Endothelial cell of umbilical vein (primary cell): ENCODE data around the gene BHMT. TPM values are rescaled to one million over a fixed set of nuclear protein-coding genes. Genes with fewer than 3 reads are reported as not detected.

ENCODE experiments used
- BruUV-seq: library from RNA; stranded (reverse); fragments of 400-500 nt; replicated peaks from 2 replicates; lab custom pipeline; 2021; lab: Mats Ljungman, UMichigan
- CTCF ChIA-PET: fragments of 300-600, 350-600 bp; sonication (Branson Sonifier 250); formaldehyde crosslinking; loops from one replicate; lab custom pipeline; 2021; ENCODE audit warnings: antibody characterized with exemption, inconsistent platforms; lab: Charles Lee
- POLR2A ChIA-PET: fragments of 300-600, 350-600 bp; sonication (Branson Sonifier 250); formaldehyde crosslinking; loops from one replicate; lab custom pipeline; 2021; ENCODE audit warnings: antibody characterized with exemption, inconsistent platforms; lab: Charles Lee
- DNase-seq: peaks from one replicate; pipeline ENCODE4 v3.0.0-alpha.2; 2011; ENCODE audit warnings: low read depth, low spot score
- FAIRE-seq: peaks from 2 replicates; lab custom pipeline; 2011; peaks lifted over from hg19 to GRCh38; lab: Jason Lieb, UNC
- H2AFZ ChIP-seq: 2 replicates; pipeline ENCODE4 v1.6.0; 2012; ENCODE audit warnings: low read depth, low read length, control low read depth, inconsistent platforms
- H3K27ac ChIP-seq: 2 replicates; pipeline ENCODE4 v1.5.1; 2011; ENCODE audit warnings: low read depth, mild to moderate bottlenecking, control low read depth, low read length, moderate library complexity; ENCODE audit not compliant: insufficient read depth
- H3K27me3 ChIP-seq, 2 experiments: 2 replicates each; pipeline versions ENCODE4 v1.6.0 to v1.6.1; 2011; ENCODE audit warnings: low read length in 2 of 2, mixed read lengths in 1 of 2; ENCODE audit not compliant: control insufficient read depth in 2 of 2, insufficient read depth in 2 of 2
- H3K36me3 ChIP-seq, 2 experiments: 2 replicates in 1 of 2; 3 replicates in 1 of 2; pipeline ENCODE4 v1.5.1; 2011; ENCODE audit warnings: low read length in 2 of 2, mild to moderate bottlenecking in 1 of 2, moderate library complexity in 1 of 2; ENCODE audit not compliant: control insufficient read depth in 2 of 2, insufficient read depth in 2 of 2; ENCODE audit errors: extremely low read depth in 1 of 2
- H3K4me1 ChIP-seq: 3 replicates; pipeline ENCODE4 v1.5.1; 2011; ENCODE audit warnings: mild to moderate bottlenecking, low read length; ENCODE audit not compliant: control insufficient read depth, insufficient read depth; ENCODE audit errors: extremely low read depth
- H3K4me2 ChIP-seq: 2 replicates; pipeline ENCODE4 v1.6.1; 2011; ENCODE audit warnings: low read length, control low read depth, mixed read lengths; ENCODE audit not compliant: insufficient read depth
- H3K4me3 ChIP-seq, 3 experiments: fragments of 200-600 bp in 1 of 3; sonication (generic), shearing (Covaris generic) in 1 of 3; replicated peaks in 1 of 3; 2 replicates each; pipeline ENCODE4 v1.5.1; 2011 to 2016; ENCODE audit warnings: control low read depth in 3 of 3, low read length in 3 of 3, mild to moderate bottlenecking in 2 of 3, inconsistent platforms in 1 of 3, low read depth in 1 of 3, moderate library complexity in 1 of 3; ENCODE audit not compliant: insufficient read depth in 1 of 3
- H3K79me2 ChIP-seq: 2 replicates; pipeline ENCODE4 v1.6.0; 2012; ENCODE audit warnings: low read length, inconsistent platforms; ENCODE audit not compliant: control insufficient read depth, insufficient read depth
- H3K9ac ChIP-seq: replicated peaks from 2 replicates; pipeline ENCODE3; 2011; ENCODE audit warnings: low read length, control low read depth; ENCODE audit not compliant: insufficient read depth; ENCODE audit errors: extremely low read depth
- H3K9me1 ChIP-seq: replicated peaks from 3 replicates; pipeline ENCODE4 v1.6.0; 2011; ENCODE audit warnings: mild to moderate bottlenecking, low read length; ENCODE audit not compliant: control insufficient read depth, insufficient read depth; ENCODE audit errors: extremely low read depth
- H3K9me3 ChIP-seq: replicated peaks from 2 replicates; pipeline ENCODE4 v1.5.1; 2012; ENCODE audit warnings: low read length, inconsistent platforms; ENCODE audit not compliant: control insufficient read depth, insufficient read depth
- H4K20me1 ChIP-seq: replicated peaks from 2 replicates; pipeline ENCODE3; 2011; ENCODE audit warnings: mild to moderate bottlenecking, low read length; ENCODE audit not compliant: control insufficient read depth, insufficient read depth; ENCODE audit errors: extremely low read depth
- EZH2 ChIP-seq: IDR thresholded peaks from 2 replicates; pipeline ENCODE4 v1.6.1; 2012; ENCODE audit warnings: borderline replicate concordance, low read depth, mild to moderate bottlenecking, moderate library complexity, low read length, inconsistent platforms; ENCODE audit not compliant: severe bottlenecking
- FOS ChIP-seq: IDR thresholded peaks from 2 replicates; pipeline ENCODE4 v1.6.1; 2011; ENCODE audit warnings: mild to moderate bottlenecking, low read length, moderate library complexity, borderline replicate concordance; ENCODE audit not compliant: insufficient read depth
- GATA2 ChIP-seq: IDR thresholded peaks from 2 replicates; pipeline ENCODE4 v1.7.0; 2011; ENCODE audit warnings: low read depth, mild to moderate bottlenecking, moderate library complexity, mixed read lengths, low read length; ENCODE audit not compliant: insufficient read length, insufficient read depth
- JUN ChIP-seq: IDR thresholded peaks from 2 replicates; pipeline ENCODE4 v1.6.1; 2011; ENCODE audit warnings: borderline replicate concordance, low read depth; ENCODE audit not compliant: insufficient read length, insufficient read depth
- MAX ChIP-seq: IDR thresholded peaks from 2 replicates; pipeline ENCODE4 v1.6.1; 2011; ENCODE audit not compliant: insufficient read depth, insufficient read length
- MYC ChIP-seq: IDR thresholded peaks from one replicate; pipeline ENCODE4 v1.6.1; 2011; ENCODE audit warnings: mild to moderate bottlenecking, low read depth, low read length
- POLR2A ChIP-seq: IDR thresholded peaks from 2 replicates; pipeline ENCODE4 v1.6.1; 2012; ENCODE audit warnings: low read depth, mild to moderate bottlenecking, control low read depth, low read length
- POLR2AphosphoS5 ChIP-seq: IDR thresholded peaks from 2 replicates; pipeline ENCODE4 v1.6.1; 2012; ENCODE audit warnings: low read depth, mild to moderate bottlenecking, control low read depth, low read length, moderate library complexity; ENCODE audit not compliant: insufficient read depth
- dilution Hi-C: fragments of 300-500 bp; cut with MboI; formaldehyde crosslinking; loops from one replicate; pipeline ENCODE4 v1.15.0; 2019; ENCODE audit warnings: low sequenced_read_pairs; ENCODE audit not compliant: extremely low pct_ligation_motif_present
- intact Hi-C: fragments of 100-400 bp; cut with micrococcal nuclease; formaldehyde crosslinking; loops from one replicate; pipeline ENCODE4 v1.10.0; 2022
- polyA plus RNA-seq, 4 experiments: library from polyadenylated mRNA; depleted of rRNA in 3 of 4; stranded (reverse) in 3 of 4; unstranded in 1 of 4; fragments of >200 nt; gene quantifications; 2 replicates each; pipeline versions ENCODE4 v1.2.1 to v1.2.3, GENCODE V29; 2011 to 2012; ENCODE audit warnings: missing spikeins in 1 of 4
- total RNA-seq: library from RNA; stranded (reverse); gene quantifications from 2 replicates; pipeline ENCODE4 v1.2.3, GENCODE V29; 2021

Gene BHMT
- total and polyA plus RNA-seq, 2 donors (not counting 3 experiments of a cell fraction or from before 2014, with no cell fraction given): not detected

GRCh38 chr5:79075646-79076426, 35.8 kb upstream of the BHMT start:
- H3K4me1 ChIP-seq: no peaks in the 10 kb centered on the region
- no peaks in the 10 kb centered on the region for H3K36me3 ChIP-seq
- FAIRE-seq (no peak), DNase-seq (no peak)
- H3K27me3 ChIP-seq: peaks cover 0 to 1% of the 10 kb centered on the region in 2 experiments
- CTCF ChIA-PET: interaction anchor here (1.2 to 3.3 kb wide), 3 partner anchors 12 to 57 kb away, joined by 3 to 10 read pairs (median 3); no protein-coding TSS in a partner anchor
- no peaks in the 10 kb centered on the region for H3K9me3 ChIP-seq
- no peak overlapping the region for H3K27ac ChIP-seq
- BruUV-seq: no TSS peak
- TF ChIP-seq FOS (no peak), MYC (no peak), JUN (no peak), EZH2 (no peak), GATA2 (no peak)
- no peak overlapping the region for H3K4me2 ChIP-seq
- intact Hi-C loops: no loop called here
- POLR2A ChIA-PET: no interaction called here
- H2AFZ ChIP-seq: no peak overlapping the region
- no peaks in the 10 kb centered on the region for H3K9me1 ChIP-seq
- H4K20me1 ChIP-seq: no peaks in the 10 kb centered on the region
- no peak overlapping the region for H3K4me3 ChIP-seq
- dilution Hi-C loops: no loop called here
- no peak overlapping the region for H3K9ac ChIP-seq
- no peaks in the 10 kb centered on the region for H3K79me2 ChIP-seq

DNA sequence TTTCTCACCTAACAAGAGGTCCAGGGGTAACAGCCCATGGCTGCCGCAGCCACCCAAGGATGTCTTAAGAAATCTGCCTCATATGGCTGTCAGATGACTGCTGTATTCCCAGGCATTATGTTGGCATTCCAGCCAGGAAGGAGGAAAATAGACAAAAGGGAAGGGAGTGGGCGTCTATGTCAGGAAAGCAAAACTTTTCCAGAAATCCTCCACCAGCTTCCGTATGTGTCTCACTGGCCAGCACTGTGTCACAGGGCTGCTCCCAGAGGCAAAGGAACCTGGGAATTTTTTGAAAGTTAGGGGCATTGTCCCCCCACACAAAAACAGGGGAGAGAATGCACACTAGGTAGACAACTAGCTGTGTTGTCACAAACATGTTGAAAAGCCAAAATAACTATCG, 34.8 kb upstream of the BHMT start:
- H3K27ac ChIP-seq: no peak overlapping the region
- ChIA-PET CTCF (interaction anchor here (0.9 to 3.3 kb wide), 2 partner anchors 51 to 177 kb away, joined by 3 to 10 read pairs; no protein-coding TSS in a partner anchor), POLR2A (no interaction called here)
- H4K20me1 ChIP-seq: no peaks in the 10 kb centered on the region
- H3K9me1 ChIP-seq: no peaks in the 10 kb centered on the region
- TF ChIP-seq EZH2 (no peak), POLR2A (no peak), MYC (no peak), MAX (no peak), POLR2AphosphoS5 (no peak)
- H3K4me3 ChIP-seq: no peak overlapping the region
- dilution Hi-C loops: no loop called here
- H3K9me3 ChIP-seq: no peaks in the 10 kb centered on the region
- H3K79me2 ChIP-seq: no peaks in the 10 kb centered on the region
- DNase-seq (peak; percentile 13), FAIRE-seq (no peak)
- no peak overlapping the region for H3K9ac ChIP-seq
- no peaks in the 10 kb centered on the region for H3K4me1 ChIP-seq
- H3K27me3 ChIP-seq: no peaks in the 10 kb centered on the region
- no TSS peak for BruUV-seq
- H2AFZ ChIP-seq: peak overlapping the region; percentile 46
- H3K4me2 ChIP-seq: no peak overlapping the region
- no peaks in the 10 kb centered on the region for H3K36me3 ChIP-seq
- intact Hi-C loops: no loop called here
